Keratinocyte (primary cell): ENCODE data around the gene TEX261.

Experiments
- EZH2 ChIP-seq: IDR thresholded peaks from one replicate; pipeline ENCODE4 v1.6.1; 2012; ENCODE audit warnings: inconsistent platforms, mild to moderate bottlenecking, low read length, moderate library complexity
- TF ChIP-seq, protein P1 (sequence below), 3 experiments: IDR thresholded peaks in 1 of 3; conservative IDR thresholded peaks in 1 of 3; optimal IDR thresholded peaks in 1 of 3; 2 replicates in 2 of 3; 3 replicates in 1 of 3; pipeline versions ENCODE3 to v1.5.1; 2011; ENCODE audit warnings: low read length in 3 of 3, mild to moderate bottlenecking in 3 of 3, moderate library complexity in 2 of 3, control low read depth in 1 of 3, inconsistent platforms in 1 of 3; ENCODE audit not compliant: insufficient read depth in 2 of 3; ENCODE audit errors: extremely low read depth in 1 of 3

DNA sequence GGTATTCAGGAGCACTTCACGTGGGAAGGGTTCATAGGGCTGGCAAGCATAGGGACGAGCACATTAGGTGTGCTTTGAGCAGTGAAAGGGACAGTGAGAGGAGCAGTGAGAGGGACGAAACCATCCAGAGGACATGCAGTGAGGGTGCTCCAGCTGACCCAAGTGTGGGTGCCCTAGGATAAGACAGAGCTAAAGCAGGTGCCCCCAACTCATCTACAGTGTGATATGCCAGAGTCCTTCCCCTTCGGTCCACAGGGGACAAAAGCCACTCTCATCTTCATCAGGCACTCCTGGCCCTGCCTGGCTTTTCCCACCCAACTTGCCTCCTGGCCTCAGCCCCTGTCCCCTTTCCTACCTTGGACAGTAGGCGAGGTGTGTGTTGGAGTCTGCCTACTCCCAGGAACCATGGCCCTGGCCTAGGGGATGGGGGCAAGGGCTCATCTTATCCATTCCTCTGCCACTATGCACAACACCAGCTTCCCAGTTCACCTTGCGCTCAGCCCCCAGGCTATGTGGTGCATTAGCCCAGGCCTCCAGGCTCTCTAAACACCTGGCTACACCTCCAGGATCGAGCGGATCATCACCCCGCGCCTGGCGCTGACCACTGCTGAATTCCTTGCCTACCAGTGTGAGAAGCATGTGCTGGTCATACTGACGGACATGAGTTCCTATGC lies 32.3 kb downstream of the TEX261 start:
- TF ChIP-seq, protein P1, sequence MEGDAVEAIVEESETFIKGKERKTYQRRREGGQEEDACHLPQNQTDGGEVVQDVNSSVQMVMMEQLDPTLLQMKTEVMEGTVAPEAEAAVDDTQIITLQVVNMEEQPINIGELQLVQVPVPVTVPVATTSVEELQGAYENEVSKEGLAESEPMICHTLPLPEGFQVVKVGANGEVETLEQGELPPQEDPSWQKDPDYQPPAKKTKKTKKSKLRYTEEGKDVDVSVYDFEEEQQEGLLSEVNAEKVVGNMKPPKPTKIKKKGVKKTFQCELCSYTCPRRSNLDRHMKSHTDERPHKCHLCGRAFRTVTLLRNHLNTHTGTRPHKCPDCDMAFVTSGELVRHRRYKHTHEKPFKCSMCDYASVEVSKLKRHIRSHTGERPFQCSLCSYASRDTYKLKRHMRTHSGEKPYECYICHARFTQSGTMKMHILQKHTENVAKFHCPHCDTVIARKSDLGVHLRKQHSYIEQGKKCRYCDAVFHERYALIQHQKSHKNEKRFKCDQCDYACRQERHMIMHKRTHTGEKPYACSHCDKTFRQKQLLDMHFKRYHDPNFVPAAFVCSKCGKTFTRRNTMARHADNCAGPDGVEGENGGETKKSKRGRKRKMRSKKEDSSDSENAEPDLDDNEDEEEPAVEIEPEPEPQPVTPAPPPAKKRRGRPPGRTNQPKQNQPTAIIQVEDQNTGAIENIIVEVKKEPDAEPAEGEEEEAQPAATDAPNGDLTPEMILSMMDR (optimal IDR thresholded peaks at IDR 0.05 in 1 of 3, IDR thresholded peaks at IDR 0.05 in 1 of 3, conservative IDR thresholded peaks at IDR 0.05 in 1 of 3; ENCODE audit: extremely low read depth in 1 of 3, insufficient read depth in 2 of 3, low read length in 3 of 3) = no peak
- TF ChIP-seq EZH2 = no peak
